ENCODE measurements around the gene TXNRD3.
"Not testable (repeated sequence)": the region's sequence is repeated elsewhere in the genome, so short reads cannot be mapped to it uniquely, and the experiment has no call there.

Gene TXNRD3

DNA sequence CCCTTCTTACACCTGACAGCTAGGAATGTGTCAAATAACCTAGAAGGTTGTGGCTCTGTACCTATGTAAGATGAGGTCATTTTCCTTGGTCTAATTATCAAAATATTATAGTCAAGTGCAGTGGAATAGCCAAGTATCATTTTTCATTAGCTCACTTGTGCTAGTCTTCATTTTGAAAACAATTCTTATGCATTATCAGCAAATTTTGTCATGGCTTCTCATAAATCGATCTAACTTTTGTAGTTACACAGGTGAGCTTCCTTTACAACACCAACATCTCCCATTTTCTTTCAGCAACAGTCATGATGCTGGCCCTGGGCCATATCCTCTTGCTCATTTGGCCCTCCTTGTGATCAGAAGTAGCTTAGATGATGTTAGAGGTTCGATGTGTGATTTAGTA, 10.3 kb downstream of the TXNRD3 start:
- no peak for DNase-seq (ENCODE audit: low spot score)

DNA sequence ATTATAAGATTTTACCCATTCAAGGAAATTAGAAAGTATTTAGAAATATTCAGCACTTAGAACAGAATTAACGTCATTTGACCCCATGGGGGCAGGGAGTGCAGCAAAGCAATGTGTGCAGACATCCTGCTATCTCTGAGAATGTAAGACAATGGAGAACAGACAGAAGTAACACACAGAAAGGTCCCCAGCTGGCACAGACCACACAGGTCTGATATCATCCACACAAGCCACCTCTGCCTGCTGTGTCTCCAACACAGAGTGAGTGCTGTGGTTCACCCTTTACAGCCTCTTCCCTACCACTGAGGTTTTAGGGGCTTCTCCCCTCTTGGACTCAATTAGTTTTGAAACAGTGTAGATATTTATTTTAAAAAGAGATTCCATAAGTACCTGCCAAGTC, 16.1 kb downstream of the TXNRD3 start:
- DNase-seq (ENCODE audit: low spot score): no peak

DNA sequence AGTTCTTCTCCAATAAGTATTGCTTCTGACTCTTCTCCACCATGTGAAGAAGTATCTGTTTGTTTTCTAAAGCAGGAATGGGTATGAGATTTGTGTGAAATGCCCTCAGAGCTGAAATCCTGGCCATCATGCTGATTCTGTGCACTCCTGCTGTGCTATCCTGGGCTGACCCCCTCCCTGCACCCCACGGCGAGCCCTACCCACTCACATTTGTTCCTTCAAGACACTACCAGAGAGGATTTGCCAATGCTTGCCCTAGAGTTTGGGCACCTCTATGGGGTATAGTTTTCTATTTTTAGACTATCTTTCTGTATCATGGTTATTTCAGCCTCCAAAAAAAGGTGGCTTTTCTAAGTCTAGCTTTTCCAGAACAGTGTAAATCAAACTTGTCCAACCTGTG, 18.5 kb downstream of the TXNRD3 start:
- no peak for DNase-seq (ENCODE audit: low spot score)

DNA sequence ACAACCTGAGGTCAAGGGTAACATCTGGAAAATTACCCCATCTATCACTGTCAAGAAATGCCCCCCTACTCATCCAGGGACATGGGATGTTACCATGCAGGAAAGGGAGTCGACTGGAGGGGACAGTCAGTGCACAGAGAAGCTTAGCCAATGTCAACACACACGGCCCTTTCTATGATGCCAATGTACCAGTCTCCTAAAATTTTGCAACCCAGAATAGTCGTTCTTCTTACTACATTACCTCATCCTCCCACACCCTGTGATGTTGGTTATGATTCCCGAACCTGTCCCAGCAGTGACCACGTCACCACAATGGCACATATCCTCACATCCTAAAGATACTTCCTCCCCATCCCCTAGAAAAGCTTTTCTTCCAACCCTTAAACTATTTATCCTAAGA, 20.1 kb downstream of the TXNRD3 start:
- no peak for DNase-seq (ENCODE audit: low spot score)

DNA sequence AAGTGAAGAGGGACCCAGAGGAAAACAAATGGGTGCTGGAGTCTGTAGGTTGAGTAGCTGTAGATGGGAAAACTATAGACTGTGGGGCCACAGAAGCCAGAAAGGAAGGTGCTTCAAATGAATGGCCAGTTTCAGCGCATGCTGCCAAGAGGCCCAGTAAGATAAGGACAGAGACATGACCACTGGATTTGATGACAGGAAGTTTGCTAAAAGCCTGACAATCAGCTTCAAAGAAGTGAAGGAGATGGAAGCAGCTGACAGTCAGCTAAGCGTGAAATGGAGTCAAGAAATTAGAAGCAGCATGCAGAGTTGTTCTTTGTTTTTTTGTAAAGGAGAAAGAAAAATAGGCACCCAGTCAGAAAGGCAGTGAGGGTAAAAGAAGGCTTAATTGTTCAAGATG, 24.9 kb downstream of the TXNRD3 start:
- DNase-seq (ENCODE audit: low spot score): no peak

DNA sequence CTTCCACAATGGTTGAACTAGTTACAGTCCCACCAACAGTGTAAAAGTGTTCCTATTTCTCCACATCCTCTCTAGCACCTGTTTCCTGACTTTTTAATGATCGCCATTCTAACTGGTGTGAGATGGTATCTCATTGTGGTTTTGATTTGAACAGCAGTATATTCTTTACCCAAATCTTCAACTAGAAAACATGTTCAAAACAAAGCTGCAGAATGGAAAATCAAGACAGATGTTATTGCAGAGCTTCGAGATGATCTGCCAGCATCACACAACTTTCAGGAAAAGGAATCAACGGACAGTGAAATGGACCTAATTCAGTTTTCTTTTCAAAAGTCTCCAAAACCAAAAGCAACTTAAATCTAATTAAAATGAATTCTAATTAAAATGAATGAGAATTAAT, 29.2 kb downstream of the TXNRD3 start:
- not testable (repeated sequence) for DNase-seq (ENCODE audit: low spot score)

DNA sequence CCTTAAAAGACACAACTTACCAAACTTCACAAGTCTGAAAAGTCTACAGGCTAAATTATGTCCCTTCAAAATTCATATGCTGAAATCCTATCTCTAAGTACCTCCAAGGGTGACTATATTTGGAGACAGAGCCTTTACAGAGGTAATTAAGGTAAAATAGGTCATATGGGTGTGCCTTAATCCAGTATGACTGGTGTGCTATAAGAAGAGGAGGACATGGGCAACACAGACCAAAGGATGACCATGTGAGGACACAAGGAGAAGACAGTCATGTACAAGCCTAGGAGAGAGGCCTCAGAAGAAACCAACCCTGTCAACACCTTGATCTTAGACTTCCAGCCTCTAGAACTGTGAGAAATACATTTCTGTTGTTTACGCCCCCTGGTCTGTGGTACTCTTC, 32.2 kb downstream of the TXNRD3 start:
- DNase-seq (ENCODE audit: low spot score): no peak

DNA sequence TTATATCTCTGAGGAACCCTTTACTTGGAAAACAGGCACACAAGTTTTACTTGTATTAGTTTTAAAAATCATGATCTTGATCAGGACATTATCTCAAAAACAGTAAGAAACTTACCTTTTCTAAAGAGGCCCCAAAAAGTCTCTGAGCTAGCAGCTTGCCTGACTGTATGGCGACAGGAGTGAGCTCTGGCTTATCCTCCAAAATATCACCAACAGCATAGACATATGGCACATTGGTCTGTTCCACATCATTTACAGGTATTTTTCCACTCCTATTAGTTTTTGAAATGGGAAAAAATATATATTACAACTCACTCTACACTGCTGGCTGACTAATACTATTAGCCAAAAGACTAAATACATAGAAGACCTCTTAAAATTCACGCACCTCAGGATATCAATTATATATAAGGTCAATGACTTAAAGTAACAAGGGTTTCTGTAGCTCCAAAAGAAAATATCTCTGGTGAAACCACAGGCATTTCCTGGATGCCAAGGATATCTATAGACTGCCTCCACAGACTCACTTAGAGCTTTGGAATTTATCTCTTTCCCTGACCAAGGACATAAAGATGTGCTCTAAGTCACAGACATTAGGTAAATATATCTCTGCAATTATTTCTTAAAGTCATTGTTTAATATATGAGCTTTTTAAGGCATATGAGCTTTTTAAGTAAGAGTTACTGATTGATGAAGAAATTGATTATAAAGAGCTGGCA, 33.1 kb downstream of the TXNRD3 start:
- DNase-seq (ENCODE audit: low spot score): no peak

DNA sequence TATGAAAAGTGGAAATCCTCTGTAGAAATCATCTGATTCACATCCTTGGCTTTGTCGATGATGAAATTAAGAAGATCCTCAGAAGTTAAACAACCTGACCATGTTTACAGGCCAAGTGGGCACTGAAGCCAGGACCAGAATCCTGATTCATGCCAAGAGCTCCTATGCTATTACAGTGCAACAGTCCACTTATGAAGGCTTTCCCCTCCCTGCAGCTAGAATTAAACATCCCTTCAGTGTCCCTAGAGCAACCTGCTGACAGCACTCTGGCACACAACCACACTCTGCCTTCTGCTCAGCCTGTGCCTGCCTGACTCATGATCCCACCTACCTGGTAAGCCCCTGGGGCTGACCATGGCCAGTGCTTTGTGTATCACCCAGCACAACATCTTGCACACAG, 33.8 kb downstream of the TXNRD3 start:
- no peak for DNase-seq (ENCODE audit: low spot score)

DNA sequence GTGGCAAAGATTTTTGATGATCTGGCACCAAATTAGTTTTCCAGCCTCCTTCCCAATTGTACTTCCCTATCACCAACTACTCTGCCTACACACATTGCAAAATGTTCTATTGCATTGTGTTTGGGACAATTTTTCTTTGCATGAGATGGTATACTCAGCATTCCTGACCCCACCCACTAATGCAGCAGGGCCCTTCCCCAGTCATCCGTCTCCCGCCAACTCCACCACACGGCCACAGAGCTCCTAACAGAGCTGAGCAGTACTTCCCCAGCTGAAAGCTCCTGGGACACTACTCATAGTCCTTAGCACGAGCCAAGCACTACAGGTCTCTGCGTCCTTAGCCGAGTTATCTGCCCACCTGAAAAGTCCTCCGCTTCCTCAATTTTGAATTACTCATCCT, 34.2 kb downstream of the TXNRD3 start:
- DNase-seq (ENCODE audit: low spot score): no peak

DNA sequence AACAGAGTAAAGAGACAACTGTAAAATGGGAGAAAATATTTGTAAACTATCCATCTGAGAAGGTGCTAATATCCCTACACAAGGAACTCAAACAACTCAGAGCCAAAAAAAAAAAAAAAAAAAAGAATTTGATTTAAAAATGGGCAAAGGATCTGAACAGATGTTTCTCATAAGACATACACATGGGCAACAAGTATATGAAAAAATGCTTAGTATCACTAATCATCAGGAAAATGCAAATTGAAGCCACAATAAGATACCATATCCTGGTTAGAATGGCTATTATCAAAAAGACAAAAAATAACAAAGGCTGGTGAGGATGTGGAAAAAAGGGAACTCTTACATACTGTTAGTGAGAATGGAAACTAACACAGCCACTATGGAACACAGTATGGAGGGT, 36.2 kb downstream of the TXNRD3 start:
- DNase-seq (ENCODE audit: low spot score): no peak

DNA sequence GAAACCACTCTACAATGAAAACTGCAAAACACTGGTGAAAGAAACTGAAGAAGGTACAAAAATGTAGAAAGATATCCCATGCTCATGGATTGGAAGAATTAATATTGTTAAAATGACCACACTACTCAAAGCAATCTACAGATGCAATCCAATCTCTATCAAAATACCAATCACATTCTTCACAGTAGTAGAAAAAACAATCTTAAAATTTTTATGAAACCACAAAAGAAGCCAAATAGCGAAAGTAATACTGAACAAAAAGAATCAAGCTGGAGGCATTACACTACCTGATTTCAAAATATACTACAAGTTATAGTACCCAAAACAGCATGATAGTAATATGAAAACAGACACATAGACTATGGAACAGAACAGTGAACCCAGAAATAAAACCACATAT, 36.9 kb downstream of the TXNRD3 start:
- DNase-seq (ENCODE audit: low spot score): no peak

DNA sequence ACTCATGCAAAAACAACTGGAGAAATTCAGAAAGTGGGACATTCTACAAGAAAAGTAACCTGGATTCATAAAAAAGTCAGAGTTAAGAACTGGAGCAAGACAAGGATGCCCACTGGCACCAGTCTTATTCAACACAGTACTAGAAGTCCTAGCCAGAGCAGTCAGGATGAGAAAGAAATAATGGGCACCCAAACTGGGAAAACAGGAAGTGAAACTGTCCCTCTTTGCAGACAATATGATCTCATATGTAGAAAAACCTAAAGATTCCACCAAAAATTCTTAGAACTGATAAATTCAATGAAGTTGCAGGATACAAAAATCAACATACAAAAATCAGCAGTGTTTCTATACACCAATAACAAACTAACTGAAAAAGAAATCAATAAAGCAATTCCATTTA, 37.4 kb downstream of the TXNRD3 start:
- DNase-seq (ENCODE audit: low spot score): no peak

DNA sequence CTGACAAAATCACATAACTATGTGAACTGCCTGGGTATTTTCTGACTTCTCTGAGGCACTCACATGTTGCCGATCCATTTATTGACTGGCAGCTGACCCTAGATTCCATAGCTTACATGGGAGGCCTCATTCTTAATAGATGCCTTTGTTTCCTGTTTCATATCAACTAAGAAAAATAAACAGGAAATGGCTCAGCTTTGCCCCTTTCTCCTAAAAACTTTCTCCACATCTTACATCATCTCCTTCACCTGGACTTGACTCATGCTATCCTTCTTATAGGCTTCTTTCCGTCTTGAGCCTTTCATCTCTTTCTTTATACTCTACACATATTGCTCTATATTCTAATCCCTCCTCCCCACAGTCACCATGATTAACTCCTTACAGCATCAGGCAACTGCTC, 38.0 kb downstream of the TXNRD3 start:
- no peak for DNase-seq (ENCODE audit: low spot score)

DNA sequence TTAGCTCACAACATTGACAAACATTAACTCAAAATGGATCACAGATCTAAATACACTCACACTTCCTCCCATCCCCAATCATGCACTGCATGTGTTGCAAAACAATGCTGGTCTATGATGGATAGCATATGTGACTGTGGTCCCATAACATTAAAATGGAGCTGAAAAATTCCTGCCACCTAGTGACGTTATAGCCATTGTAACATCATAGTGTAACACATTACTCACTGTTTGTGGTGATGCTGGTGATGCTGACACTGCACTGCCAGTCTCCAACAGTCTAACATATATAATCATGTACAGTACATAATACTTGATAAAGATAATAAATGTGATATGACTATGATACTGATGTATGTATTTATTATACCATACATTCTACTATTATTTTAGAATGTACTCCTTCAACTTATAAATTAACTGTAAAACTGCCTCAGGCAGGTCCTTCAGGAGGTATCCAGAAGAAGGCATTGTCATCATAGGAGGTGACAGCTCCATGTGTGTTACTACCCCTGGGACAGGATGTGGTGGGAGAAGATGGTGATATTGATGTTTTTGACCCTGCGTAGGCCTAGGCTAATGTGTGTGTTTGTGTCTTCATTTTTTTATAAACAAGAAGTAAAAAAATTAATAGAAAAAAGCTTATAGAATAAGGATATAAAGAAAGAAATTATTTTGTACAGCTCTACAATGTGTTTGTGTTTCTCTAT, 41.3 kb downstream of the TXNRD3 start:
- DNase-seq (ENCODE audit: low spot score): no peak

DNA sequence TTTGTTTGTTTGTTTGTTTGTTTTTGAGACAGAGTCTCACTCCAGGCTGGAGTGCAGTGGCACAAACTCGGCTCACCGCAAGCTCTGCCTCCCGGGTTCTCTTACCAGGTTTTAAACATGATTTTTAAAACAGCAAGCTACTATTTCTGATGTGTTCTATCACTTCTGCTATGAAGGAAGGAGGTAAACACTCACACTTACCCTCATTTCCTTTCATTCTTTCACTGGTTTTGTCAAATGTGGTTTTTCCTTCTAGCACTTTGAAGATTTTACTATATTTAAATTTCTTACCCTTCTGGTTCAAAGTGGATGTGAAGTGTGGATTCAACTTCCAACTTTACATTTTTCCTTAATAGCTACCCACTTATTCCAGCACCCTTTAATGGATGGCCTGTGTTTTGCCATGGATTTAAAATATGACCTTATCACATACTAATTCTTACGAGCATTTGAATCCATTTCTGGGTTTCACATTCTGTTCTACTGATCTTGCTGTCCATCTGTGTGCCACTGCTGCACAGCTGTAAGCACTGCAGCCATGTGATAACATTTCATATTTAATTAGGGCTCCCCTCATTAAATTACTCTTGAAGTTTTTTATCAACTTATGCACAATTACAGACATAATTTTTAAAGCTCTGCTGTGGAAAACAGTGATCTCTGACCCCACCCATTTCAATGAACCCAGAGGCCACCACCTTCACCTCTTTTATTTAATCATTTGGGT, 42.3 kb downstream of the TXNRD3 start:
- DNase-seq (ENCODE audit: low spot score): no peak

DNA sequence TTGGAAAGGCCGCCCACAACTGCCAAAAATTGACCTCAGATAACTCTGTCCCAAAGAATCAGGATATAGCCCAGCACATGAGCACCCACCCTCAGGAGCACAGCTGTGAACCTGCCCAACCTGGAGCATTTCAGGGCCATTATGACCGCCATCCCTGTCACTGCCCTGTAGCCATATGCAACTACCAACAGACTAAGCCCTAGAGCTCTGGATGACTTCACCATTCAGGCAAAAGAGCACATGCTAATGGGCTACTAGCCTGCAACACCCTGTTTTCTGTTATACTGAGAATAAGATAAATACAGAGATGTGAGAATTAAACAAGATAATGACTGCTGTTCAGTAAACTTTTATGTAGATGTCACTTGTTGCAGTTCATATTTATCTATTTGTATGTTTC, 45.0 kb downstream of the TXNRD3 start:
- DNase-seq (ENCODE audit: low spot score): no peak

DNA sequence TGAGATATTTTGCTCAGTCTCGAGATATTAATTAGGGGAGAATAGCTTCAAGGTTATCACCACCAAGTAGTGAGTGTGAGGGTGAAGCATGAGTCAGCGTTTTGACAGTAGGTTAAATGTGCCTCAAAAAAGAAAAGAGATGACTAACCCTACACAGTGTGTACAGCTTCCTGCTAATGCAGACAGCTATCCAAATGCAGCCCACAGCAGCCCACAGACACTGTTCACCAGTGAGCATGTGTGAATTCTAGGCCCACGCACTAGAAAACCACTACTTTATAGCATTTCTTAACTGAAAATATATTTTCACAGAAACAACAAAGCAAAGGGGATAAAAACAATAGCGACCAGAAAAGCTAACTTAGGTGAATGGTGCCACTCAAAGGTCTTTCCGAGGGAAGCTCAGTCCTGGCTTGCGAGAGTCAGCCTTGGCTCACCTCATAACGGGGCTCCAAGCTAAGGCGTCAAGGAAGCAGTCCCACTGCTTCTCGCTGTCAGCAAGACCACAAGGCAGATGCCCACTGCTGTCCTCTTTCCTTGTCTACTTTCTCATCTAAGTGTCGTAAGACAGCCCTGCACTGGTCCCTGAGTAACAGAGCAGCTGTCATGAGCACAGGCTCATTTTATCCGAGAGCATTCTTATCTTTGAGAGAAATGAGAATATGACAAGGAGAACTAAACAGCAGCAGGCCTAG, 47.6 kb downstream of the TXNRD3 start:
- DNase-seq (ENCODE audit: low spot score): no peak

DNA sequence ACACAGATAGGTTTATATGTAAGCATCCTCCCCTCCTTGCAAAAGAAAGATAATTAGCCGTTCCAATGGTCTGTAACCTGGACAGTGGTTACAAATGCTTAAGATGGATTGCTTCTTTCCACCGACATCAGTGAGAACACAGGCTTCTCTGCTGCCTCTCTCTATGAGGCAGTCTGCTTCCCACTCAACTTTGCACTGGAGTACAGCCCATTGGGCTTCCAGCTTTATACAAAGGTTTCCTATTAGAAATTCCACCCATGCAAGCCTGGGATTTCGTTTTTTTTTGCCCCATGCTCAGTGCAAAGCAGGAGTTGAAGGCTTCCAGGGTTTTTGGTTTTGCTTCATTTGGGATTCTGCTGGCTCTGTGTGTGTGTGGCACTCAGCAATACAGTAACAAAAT, 48.9 kb downstream of the TXNRD3 start:
- peak; percentile 38 for DNase-seq (ENCODE audit: low spot score)

DNA sequence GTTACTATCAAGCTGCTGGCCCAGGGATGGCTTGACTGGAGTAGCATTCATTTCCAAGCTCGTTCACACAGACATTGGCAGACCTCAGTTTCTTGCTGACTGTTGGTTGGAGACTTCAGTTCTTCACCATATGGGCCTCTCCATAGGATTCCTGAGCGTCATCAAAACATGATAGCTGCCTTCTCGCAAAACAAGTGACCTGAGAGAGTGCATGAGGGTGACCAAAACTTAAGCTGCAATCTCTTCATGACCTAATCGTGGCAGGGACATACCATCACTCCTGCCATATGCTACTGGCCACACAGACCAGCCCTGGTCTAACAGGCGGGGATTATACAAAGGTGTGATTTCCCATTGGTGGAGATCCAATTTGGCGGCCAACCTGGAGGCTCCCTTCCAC, 50.2 kb downstream of the TXNRD3 start:
- DNase-seq (ENCODE audit: low spot score): no peak

DNA sequence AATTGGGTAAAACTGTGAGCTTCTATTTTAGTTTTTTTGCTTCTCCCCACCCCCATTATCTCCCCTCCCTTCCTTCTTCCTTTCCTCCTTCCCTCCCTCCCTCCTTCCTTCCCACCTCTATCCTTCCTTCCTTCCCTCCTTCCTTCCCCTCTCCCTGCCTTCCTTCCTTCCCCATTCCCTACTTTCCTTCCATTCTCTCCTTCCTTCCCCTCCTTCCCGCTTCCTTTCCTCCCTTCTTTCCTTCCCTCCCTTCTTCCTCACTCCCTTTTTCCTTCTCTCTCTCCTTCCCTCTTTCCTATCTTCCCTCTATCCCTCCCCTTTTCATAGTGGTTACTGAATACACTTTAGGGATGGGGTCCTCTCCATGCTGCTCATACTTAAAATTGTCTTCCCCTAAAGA, 55.8 kb downstream of the TXNRD3 start:
- DNase-seq (ENCODE audit: low spot score): no peak

DNA sequence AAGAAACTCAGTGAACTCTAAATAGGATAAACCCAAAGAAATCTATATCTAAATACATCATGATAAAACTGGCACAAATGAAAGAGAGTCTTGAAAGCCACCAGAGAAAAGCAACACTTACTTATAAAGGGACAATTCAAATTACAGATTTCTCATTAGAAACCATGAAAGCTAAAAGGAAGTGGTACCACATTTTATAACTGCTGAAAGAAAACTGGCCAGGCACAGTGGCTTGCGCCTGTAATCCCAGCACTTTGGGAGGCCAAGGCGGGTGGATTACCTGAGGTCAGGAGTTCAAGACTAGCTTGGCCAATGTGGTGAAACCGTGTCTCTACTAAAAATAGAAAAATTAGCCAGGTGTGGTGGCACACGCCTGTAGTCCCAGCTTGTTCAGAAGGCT, 59.4 kb downstream of the TXNRD3 start:
- DNase-seq (ENCODE audit: low spot score): not testable (repeated sequence)

DNA sequence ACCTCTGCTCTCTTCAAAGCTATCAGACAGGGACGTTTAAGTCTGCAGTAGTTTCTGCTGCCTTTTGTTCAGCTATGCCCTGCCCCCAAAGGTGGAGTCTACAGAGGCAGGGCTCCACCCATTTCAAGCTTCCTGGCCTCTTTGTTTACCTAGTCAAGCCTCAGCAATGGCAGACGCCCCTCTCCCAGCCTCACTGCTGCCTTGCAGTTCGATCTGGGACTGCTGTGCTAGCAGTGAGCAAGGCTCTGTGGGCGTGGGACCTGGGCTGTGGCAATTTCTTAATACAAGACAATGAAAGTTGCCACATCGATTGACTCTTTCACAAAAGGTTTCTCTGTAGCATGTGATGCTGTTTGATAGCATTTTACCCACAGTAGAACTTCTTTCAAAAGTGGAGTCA, 63.4 kb downstream of the TXNRD3 start:
- DNase-seq (ENCODE audit: low spot score): not testable (repeated sequence)
